Glutamatergic neuron (in vitro differentiated cells): ENCODE measurements around the gene UBR4. TPM values are rescaled to one million over a fixed set of nuclear protein-coding genes. Genes with fewer than 3 reads are reported as not detected.

ENCODE experiments used
- DNase-seq: peaks from one replicate; pipeline ENCODE4 v3.0.0; 2022
- H3K27ac Mint-ChIP-seq: one replicate; pipeline ENCODE4 v1.8.0; 2020; ENCODE audit warnings: mild to moderate bottlenecking, mixed read lengths, inconsistent platforms; ENCODE audit not compliant: unreplicated experiment
- H3K27me3 Mint-ChIP-seq: one replicate; pipeline ENCODE4 v1.8.0; 2020; ENCODE audit warnings: mild to moderate bottlenecking, moderate library complexity, mixed read lengths, inconsistent platforms; ENCODE audit not compliant: unreplicated experiment
- H3K36me3 Mint-ChIP-seq: one replicate; pipeline ENCODE4 v1.8.0; 2020; ENCODE audit warnings: mild to moderate bottlenecking, mixed read lengths, inconsistent platforms; ENCODE audit not compliant: unreplicated experiment
- H3K4me1 Mint-ChIP-seq: one replicate; pipeline ENCODE4 v1.8.0; 2020; ENCODE audit warnings: mild to moderate bottlenecking, low read depth, mixed read lengths, inconsistent platforms; ENCODE audit not compliant: unreplicated experiment
- H3K4me3 Mint-ChIP-seq: one replicate; pipeline ENCODE4 v1.8.0; 2020; ENCODE audit warnings: mild to moderate bottlenecking, mixed read lengths, inconsistent platforms; ENCODE audit not compliant: unreplicated experiment
- H3K9me3 Mint-ChIP-seq: one replicate; pipeline ENCODE4 v1.8.0; 2020; ENCODE audit warnings: mild to moderate bottlenecking, moderate library complexity, mixed read lengths, inconsistent platforms; ENCODE audit not compliant: unreplicated experiment
- total RNA-seq: library from RNA; stranded (reverse); fragmentation: NEBNext Ultra II Directional; extraction: Animal tissue kit (Norgen Biotek cat#: 25700); gene quantifications from one replicate; pipeline ENCODE4 v1.2.1, GENCODE V29; 2021; ENCODE audit not compliant: unreplicated experiment
- TF ChIP-seq, protein P1 (sequence below): fragments of 200-600 bp; sonication (generic); IDR thresholded peaks from one replicate; pipeline ENCODE4 v1.5.0; 2021; ENCODE audit not compliant: partially characterized antibody, unreplicated experiment

UBR4 gene
- total RNA-seq, 1 donor from 2014 or later = 176 TPM

GRCh38 chr1:19036813-19037605 is 173.1 kb downstream of the UBR4 start:
- H3K9me3 Mint-ChIP-seq = no peaks in the 10 kb centered on the region
- peaks cover 5% of the 10 kb centered on the region for H3K27me3 Mint-ChIP-seq
- DNase-seq = no peak
- TF ChIP-seq, protein P1, sequence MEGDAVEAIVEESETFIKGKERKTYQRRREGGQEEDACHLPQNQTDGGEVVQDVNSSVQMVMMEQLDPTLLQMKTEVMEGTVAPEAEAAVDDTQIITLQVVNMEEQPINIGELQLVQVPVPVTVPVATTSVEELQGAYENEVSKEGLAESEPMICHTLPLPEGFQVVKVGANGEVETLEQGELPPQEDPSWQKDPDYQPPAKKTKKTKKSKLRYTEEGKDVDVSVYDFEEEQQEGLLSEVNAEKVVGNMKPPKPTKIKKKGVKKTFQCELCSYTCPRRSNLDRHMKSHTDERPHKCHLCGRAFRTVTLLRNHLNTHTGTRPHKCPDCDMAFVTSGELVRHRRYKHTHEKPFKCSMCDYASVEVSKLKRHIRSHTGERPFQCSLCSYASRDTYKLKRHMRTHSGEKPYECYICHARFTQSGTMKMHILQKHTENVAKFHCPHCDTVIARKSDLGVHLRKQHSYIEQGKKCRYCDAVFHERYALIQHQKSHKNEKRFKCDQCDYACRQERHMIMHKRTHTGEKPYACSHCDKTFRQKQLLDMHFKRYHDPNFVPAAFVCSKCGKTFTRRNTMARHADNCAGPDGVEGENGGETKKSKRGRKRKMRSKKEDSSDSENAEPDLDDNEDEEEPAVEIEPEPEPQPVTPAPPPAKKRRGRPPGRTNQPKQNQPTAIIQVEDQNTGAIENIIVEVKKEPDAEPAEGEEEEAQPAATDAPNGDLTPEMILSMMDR = no peak
- H3K36me3 Mint-ChIP-seq = no peaks in the 10 kb centered on the region
- H3K27ac Mint-ChIP-seq = no peak overlapping the region
- H3K4me3 Mint-ChIP-seq = no peak overlapping the region
- H3K4me1 Mint-ChIP-seq = no peaks in the 10 kb centered on the region

GRCh38 chr1:19036041-19036812 is 173.8 kb downstream of the UBR4 start:
- no peak overlapping the region for H3K4me3 Mint-ChIP-seq
- H3K27ac Mint-ChIP-seq = no peak overlapping the region

DNA sequence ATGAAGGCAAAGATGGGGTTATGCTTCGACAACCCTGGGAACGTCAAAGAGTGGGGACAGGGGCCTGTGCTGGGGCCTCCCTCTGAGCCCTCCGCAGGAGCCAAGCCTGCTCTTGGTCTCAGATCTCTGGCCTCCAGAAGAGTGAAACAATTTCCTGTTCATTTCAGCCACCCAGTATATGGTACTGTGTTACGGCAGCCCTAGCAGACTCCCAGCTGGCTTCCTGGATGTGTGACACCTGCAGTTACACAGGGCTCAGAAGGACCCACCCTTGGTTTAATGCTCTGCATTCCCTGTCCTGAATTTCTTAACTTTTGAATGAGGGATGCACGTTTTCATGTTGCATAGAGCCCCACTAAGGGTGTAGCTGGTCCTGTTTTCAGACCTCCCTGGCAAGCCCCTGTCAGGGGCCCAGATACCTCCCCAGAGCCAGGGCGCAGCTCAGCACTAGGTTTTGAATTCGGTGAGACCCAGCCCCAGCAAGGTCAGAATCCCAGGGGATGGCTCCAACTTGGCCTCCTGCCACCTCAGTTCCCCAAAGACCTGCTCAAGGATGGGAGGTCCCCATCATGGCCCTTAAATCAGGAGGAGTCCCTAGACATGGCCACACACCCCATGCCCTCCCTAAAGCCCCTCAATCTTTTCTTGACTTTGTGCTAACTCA is 174.6 kb downstream of the UBR4 start:
- H3K27me3 Mint-ChIP-seq = peaks cover 7% of the 10 kb centered on the region

More at GRCh38 chr1:19036041-19036812, 173.8 kb downstream of the UBR4 start:
- DNase-seq = no peak
- Mint-ChIP-seq H3K27me3 (peaks cover 7% of the 10 kb centered on the region), H3K9me3 (no peaks in the 10 kb centered on the region), H3K36me3 (no peaks in the 10 kb centered on the region), H3K4me1 (no peaks in the 10 kb centered on the region)
- TF ChIP-seq, protein P1 = no peak

DNA sequence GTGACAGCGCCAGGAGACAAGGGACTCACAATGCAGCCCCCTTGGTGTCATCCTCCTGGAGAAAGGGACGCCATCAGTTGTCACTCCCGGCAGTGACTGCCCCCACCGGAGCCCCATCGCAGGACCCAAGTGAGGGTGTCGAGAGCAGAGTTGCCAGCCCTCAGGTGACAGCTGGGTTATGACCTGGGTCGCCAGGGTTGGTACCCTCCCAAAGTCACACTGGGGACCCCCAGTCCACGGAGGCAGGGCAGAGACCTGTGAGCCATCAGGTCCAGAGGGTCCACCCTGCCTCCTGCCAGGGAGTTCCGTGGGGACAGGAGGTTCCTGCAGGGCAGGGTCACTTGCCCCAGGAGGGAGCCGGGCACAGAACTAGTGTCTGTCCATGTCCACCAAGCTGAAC is 175.3 kb downstream of the UBR4 start:
- Mint-ChIP-seq H3K27me3 (peaks cover 7% of the 10 kb centered on the region), H3K4me1 (no peaks in the 10 kb centered on the region), H3K4me3 (no peak overlapping the region), H3K36me3 (no peaks in the 10 kb centered on the region), H3K9me3 (no peaks in the 10 kb centered on the region), H3K27ac (no peak overlapping the region)
- TF ChIP-seq, protein P1 = no peak
- no peak for DNase-seq

More for the DNA sequence above, 174.6 kb downstream of the UBR4 start:
- Mint-ChIP-seq H3K4me1 (no peaks in the 10 kb centered on the region), H3K36me3 (no peaks in the 10 kb centered on the region), H3K9me3 (no peaks in the 10 kb centered on the region), H3K4me3 (no peak overlapping the region), H3K27ac (no peak overlapping the region)
- TF ChIP-seq, protein P1 = no peak
- no peak for DNase-seq
